NCI-H1092 (cell line): ENCODE results near the gene DHX58.
A peak's percentile ranks its signal among the peaks of the same experiment; 100 is the strongest.

Source experiments
- DNase-seq: peaks from one replicate; lab custom pipeline; 2025; lab: John Stamatoyannopoulos, UW

DHX58 gene

GRCh38 chr17:42081516-42082129 is 30.9 kb downstream of the DHX58 start:
- DNase-seq, result no peak

DNA sequence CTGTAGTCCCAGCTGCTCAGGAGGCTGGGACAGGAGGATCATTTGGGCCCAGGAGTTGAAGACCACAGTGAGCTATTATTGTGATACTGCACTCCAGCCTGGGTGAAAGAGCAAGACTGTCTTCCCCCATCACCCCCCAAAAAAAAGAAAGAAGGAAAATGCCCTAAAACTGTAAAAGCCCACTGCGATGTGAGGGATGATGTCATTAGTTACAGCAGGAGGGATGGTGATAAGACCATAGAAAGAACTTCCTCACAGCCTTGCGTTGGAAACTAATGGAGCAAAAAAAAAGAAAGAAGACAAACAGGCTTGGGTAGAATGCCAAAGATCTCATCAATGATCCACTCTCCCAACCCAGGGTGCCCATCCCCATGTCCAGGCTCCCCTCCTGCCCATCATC is 33.0 kb downstream of the DHX58 start:
- no peak for DNase-seq

DNA sequence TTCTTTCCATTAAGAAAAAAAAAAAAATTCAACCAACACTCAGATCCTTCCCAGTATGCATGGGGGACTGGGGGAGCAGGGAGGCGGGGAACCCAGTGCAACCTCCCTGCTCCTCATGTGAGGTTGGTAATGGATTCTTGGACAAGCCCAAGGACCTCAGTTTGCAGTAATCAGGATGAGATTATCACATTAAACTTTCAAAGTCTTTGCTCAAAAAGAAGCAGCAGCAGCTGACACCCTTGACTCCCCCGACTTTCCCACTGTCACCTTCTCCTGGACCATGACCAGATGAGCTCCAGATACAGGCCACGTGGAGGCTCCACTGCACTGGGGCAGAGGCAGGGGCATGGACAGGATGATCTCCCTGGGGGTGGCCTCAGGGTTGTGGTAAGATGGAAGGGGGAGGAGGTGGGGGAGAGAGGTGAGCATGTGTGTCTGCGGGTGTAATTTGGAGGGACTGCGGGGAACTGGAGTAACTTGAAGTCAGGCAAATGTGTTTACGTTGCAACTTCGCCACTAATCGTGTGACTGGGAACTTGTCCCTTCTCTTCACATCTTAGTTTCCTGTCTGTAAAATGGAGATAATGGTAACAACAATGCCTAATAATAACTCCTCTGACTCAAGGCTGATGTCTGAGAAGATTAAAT is 34.0 kb downstream of the DHX58 start:
- DNase-seq, result no peak

GRCh38 chr17:42077755-42078154 is 34.8 kb downstream of the DHX58 start:
- DNase-seq, result no peak

GRCh38 chr17:42076797-42077559 is 35.5 kb downstream of the DHX58 start:
- DNase-seq, result no peak

GRCh38 chr17:42075789-42076188 is 36.7 kb downstream of the DHX58 start:
- no peak for DNase-seq

- no peak for DNase-seq
These were observed 40.0 kb downstream of the DHX58 start for GRCh38 chr17:42072323-42073187.

GRCh38 chr17:42071810-42072209 is 40.7 kb downstream of the DHX58 start:
- DNase-seq, result no peak

- no peak for DNase-seq
These were observed 43.5 kb downstream of the DHX58 start for GRCh38 chr17:42068979-42069378.

- DNase-seq, result peak; percentile 28
These were observed 45.0 kb downstream of the DHX58 start for GRCh38 chr17:42067371-42068091.

- no peak for DNase-seq
These were observed 47.3 kb downstream of the DHX58 start for GRCh38 chr17:42065201-42065600.

- DNase-seq, result no peak
These were observed 49.8 kb downstream of the DHX58 start for GRCh38 chr17:42062681-42063080.

- no peak for DNase-seq
These were observed 50.6 kb downstream of the DHX58 start for GRCh38 chr17:42061646-42062487.

DNA sequence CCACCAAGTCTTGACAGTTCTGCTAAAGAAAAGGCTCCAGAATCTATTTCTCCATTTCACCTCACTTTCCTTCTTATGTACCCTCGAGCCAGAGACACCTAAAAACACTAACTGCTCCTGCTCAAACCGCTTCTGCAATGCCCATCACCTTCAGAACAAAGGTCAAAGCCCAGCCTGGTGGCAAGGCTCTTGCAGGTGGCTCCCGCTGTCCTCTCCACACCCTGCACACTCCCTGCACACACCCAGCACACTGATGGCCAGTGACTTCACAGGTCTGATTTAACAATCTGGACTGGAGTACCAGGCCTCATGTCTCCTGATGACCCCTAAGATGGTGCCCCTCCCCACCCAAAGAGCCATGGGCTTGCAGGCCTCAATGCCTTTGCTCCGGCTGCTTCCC is 52.3 kb downstream of the DHX58 start:
- no peak for DNase-seq

DNA sequence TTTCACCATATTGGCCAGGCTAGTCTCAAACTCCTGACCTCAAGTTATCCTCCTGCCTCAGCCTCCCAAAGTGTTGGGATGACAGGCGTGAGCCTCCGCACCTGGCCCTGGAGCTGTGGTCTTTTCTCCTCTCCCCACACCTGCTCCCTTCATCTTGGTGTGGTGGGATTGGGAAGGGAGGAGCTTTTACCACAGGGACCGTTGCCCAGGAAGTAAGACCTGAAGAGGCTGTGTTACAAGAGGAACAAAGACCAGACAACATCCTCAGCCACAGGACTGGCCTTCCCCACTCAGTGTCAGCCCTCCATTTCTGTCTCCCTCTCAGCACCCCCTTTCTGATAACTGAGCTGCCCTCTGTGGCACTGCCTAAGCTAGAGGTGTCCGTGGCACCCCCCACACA is 52.7 kb downstream of the DHX58 start:
- DNase-seq, result no peak

GRCh38 chr17:42058063-42058462 is 54.5 kb downstream of the DHX58 start:
- DNase-seq, result no peak

GRCh38 chr17:42056635-42057034 is 55.9 kb downstream of the DHX58 start:
- DNase-seq, result no peak

DNA sequence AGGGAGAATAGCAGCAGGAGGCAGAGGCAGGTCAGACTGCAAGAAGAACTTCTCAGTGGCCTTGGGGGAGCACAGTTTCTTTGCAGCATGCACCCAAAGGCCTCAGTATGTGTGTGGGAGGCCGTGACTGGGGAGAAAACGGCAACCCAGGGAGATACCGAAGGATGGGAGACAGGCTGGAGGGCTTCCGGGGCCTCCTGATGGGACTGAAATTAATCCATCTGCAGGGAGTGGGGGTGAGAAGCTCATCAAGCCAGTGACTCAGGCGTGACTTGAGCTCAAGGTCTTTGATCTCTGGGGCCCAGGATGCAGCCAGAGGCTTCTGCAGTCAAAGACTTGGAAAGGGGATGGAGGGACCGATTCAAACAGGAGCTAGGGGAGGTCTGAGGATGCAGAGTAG is 57.0 kb downstream of the DHX58 start:
- no peak for DNase-seq

DNA sequence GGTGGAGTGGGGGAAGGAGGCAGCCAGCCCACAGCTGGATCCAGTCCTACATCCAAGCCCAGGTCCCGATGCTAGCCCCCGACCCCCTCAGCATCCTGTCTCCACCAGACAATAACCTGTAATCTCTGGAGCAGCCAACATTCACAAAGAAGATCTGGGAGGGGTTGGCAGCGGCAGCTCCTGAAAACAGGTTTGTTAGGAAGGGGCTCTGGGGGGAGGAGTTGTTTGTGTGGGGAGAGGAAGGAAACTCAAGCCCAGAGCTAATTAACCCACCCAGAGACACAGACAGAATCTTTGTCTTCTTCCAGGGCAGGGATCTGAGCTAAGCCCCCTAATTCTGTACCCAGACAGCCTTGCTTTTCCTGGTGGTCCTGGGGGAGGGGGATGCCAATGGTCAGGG is 57.5 kb downstream of the DHX58 start:
- DNase-seq, result no peak

GRCh38 chr17:42053731-42054500 is 58.6 kb downstream of the DHX58 start:
- DNase-seq, result no peak
